ENCODE data around the gene SLC2A5.

Gene SLC2A5

GRCh38 chr1:9088807-9089206 lies 19.4 kb upstream of the SLC2A5 start:
- no peak for DNase-seq (ENCODE audit: low spot score)

GRCh38 chr1:9087411-9088125 lies 18.1 kb upstream of the SLC2A5 start:
- no peak for DNase-seq (ENCODE audit: low spot score)

- no peak for DNase-seq (ENCODE audit: low spot score)
Measured at GRCh38 chr1:9086796-9087195, 17.4 kb upstream of the SLC2A5 start.

- DNase-seq (ENCODE audit: low spot score) = no peak
Measured at GRCh38 chr1:9086045-9086444, 16.6 kb upstream of the SLC2A5 start.

GRCh38 chr1:9085306-9085940 lies 16.0 kb upstream of the SLC2A5 start:
- DNase-seq (ENCODE audit: low spot score) = no peak

- DNase-seq (ENCODE audit: low spot score) = peak; percentile 77
Measured at GRCh38 chr1:9084906-9085305, 15.5 kb upstream of the SLC2A5 start.

GRCh38 chr1:9081473-9081872 lies 12.0 kb upstream of the SLC2A5 start:
- no peak for DNase-seq (ENCODE audit: low spot score)

- peak; percentile 37 for DNase-seq (ENCODE audit: low spot score)
Measured at GRCh38 chr1:9080705-9081291, 11.4 kb upstream of the SLC2A5 start.

- no peak for DNase-seq (ENCODE audit: low spot score)
Measured at GRCh38 chr1:9079988-9080704, 10.7 kb upstream of the SLC2A5 start.

GRCh38 chr1:9078752-9079500 lies 9.5 kb upstream of the SLC2A5 start:
- no peak for DNase-seq (ENCODE audit: low spot score)

- peak; percentile 66 for DNase-seq (ENCODE audit: low spot score)
Measured at GRCh38 chr1:9078015-9078751, 8.7 kb upstream of the SLC2A5 start.

- no peak for DNase-seq (ENCODE audit: low spot score)
Measured at GRCh38 chr1:9075022-9075421, 5.6 kb upstream of the SLC2A5 start.

GRCh38 chr1:9073143-9073542 lies 3.7 kb upstream of the SLC2A5 start:
- no peak for DNase-seq (ENCODE audit: low spot score)

GRCh38 chr1:9071554-9072235 lies 2.3 kb upstream of the SLC2A5 start:
- no peak for DNase-seq (ENCODE audit: low spot score)

- DNase-seq (ENCODE audit: low spot score) = no peak
Measured at GRCh38 chr1:9070486-9070885, 1.1 kb upstream of the SLC2A5 start.

GRCh38 chr1:9068981-9069325 lies 482 bp downstream of the SLC2A5 start:
- DNase-seq (ENCODE audit: low spot score) = no peak

- DNase-seq (ENCODE audit: low spot score) = peak; percentile 74
Measured at GRCh38 chr1:9066945-9067807, 2.3 kb downstream of the SLC2A5 start.

GRCh38 chr1:9065213-9065751 lies 4.2 kb downstream of the SLC2A5 start:
- DNase-seq (ENCODE audit: low spot score) = no peak

GRCh38 chr1:9062846-9063245 lies 6.6 kb downstream of the SLC2A5 start:
- no peak for DNase-seq (ENCODE audit: low spot score)

GRCh38 chr1:9062021-9062471 lies 7.4 kb downstream of the SLC2A5 start:
- no peak for DNase-seq (ENCODE audit: low spot score)
